PC-3 (cell line): ENCODE measurements around the gene ATP8B3. TPM values are rescaled to one million over a fixed set of nuclear protein-coding genes. Genes with fewer than 3 reads are reported as not detected.

ENCODE experiments used
- ATAC-seq: fragments of 200-7000 bp; cut with Tn5 transposase; 2 replicates; pipeline ENCODE4 v1.9.1; 2020; ENCODE audit warnings: mild to moderate bottlenecking, moderate library complexity
- BruUV-seq: library from RNA; stranded (reverse); fragments of 400-500 nt; replicated peaks from 2 replicates; lab custom pipeline; 2021; lab: Mats Ljungman, UMichigan
- CTCF ChIA-PET: fragments of 300-600 bp; sonication (Branson Sonifier 250); formaldehyde crosslinking; loops from one replicate; lab custom pipeline; 2022; ENCODE audit warnings: antibody characterized with exemption; lab: Charles Lee
- POLR2A ChIA-PET: fragments of 300-600 bp; sonication (Branson Sonifier 250); formaldehyde crosslinking; loops from one replicate; lab custom pipeline; 2022; ENCODE audit warnings: antibody characterized with exemption; ENCODE audit not compliant: unreplicated experiment; lab: Charles Lee
- DNase-seq: peaks from one replicate; pipeline ENCODE4 v3.0.0-alpha.2; 2015
- H2AFZ ChIP-seq: fragments of 300-600 bp; sonication (generic); 2 replicates; pipeline ENCODE4 v1.6.0; 2016; ENCODE audit warnings: antibody characterized with exemption, low read length
- H3F3A ChIP-seq: fragments of 300-600 bp; sonication (generic); one replicate; pipeline ENCODE4 v1.6.0; 2017; ENCODE audit warnings: antibody characterized with exemption, low read length, control low read depth, mild to moderate bottlenecking; ENCODE audit not compliant: unreplicated experiment
- H3K27ac ChIP-seq: fragments of 300-600 bp; sonication (generic); 2 replicates; pipeline ENCODE4 v1.5.1; 2016; ENCODE audit warnings: mild to moderate bottlenecking, low read length
- H3K27me3 ChIP-seq: fragments of 300-600 bp; sonication (generic); 2 replicates; pipeline ENCODE4 v1.6.1; 2016; ENCODE audit warnings: low read length, mixed read lengths
- H3K36me3 ChIP-seq: fragments of 300-600 bp; sonication (generic); 2 replicates; pipeline ENCODE4 v1.6.1; 2016; ENCODE audit warnings: low read depth, mixed run types, low read length, mixed read lengths
- H3K4me1 ChIP-seq: fragments of 300-600 bp; sonication (generic); 2 replicates; pipeline ENCODE4 v1.5.1; 2016; ENCODE audit warnings: low read length; ENCODE audit not compliant: insufficient read depth
- H3K4me2 ChIP-seq: fragments of 300-600 bp; sonication (generic); 2 replicates; pipeline ENCODE4 v1.6.0; 2016; ENCODE audit warnings: low read length
- H3K4me3 ChIP-seq: fragments of 300-600 bp; sonication (generic); 2 replicates; pipeline ENCODE4 v1.5.1; 2016; ENCODE audit warnings: mild to moderate bottlenecking, low read length, mixed read lengths
- H3K79me2 ChIP-seq: fragments of 300-600 bp; sonication (generic); 2 replicates; pipeline ENCODE4 v1.6.1; 2017; ENCODE audit warnings: low read length, mixed read lengths
- H3K9ac ChIP-seq: fragments of 300-600 bp; sonication (generic); 2 replicates; pipeline ENCODE4 v1.6.0; 2016; ENCODE audit warnings: mild to moderate bottlenecking, low read length
- H3K9me2 ChIP-seq: fragments of 300-600 bp; sonication (generic); replicated peaks from 2 replicates; pipeline ENCODE4 v1.6.1; 2016; ENCODE audit warnings: mixed run types, low read length, mixed read lengths
- H3K9me3 ChIP-seq: fragments of 300-600 bp; sonication (generic); 2 replicates; pipeline ENCODE4 v1.6.1; 2016; ENCODE audit warnings: low read length, mixed read lengths
- H4K20me1 ChIP-seq: fragments of 300-600 bp; sonication (generic); 2 replicates; pipeline ENCODE4 v1.6.1; 2016; ENCODE audit warnings: low read length, mixed read lengths
- CTCF ChIP-seq: fragments of 300-600 bp; sonication (generic); conservative IDR thresholded peaks from 2 replicates; pipeline ENCODE4 v1.5.1; 2017; ENCODE audit warnings: antibody characterized with exemption, low read depth, mild to moderate bottlenecking, low read length
- EZH2 ChIP-seq: fragments of 300-600 bp; sonication (generic); IDR thresholded peaks from one replicate; pipeline ENCODE4 v1.6.1; 2017; ENCODE audit warnings: antibody characterized with exemption, mild to moderate bottlenecking, low read length; ENCODE audit not compliant: unreplicated experiment
- EZH2phosphoT487 ChIP-seq: fragments of 300-600 bp; sonication (generic); IDR thresholded peaks from 2 replicates; pipeline ENCODE4 v1.6.1; 2018; ENCODE audit warnings: mild to moderate bottlenecking, antibody characterized with exemption, low read length, borderline replicate concordance
- intact Hi-C: fragments of 100-400 bp; cut with micrococcal nuclease; formaldehyde crosslinking; loops from 2 replicates; pipeline ENCODE4 v1.9.0; 2023
- total RNA-seq: library from RNA; depleted of rRNA; stranded (reverse); fragments of >200 nt; gene quantifications from 2 replicates; pipeline ENCODE4 v1.2.3, GENCODE V29; 2014

The ATP8B3 gene
- total RNA-seq, 1 experiment from 2014 or later: 4.2 TPM

- ChIA-PET POLR2A (interaction anchor here (0.6 kb wide), 1 partner anchor 197 kb away, joined by 6 read pairs; no protein-coding TSS in a partner anchor), CTCF (no interaction called here)
- H3K9me3 ChIP-seq: no peaks in the 10 kb centered on the region
- H3K27me3 ChIP-seq: no peaks in the 10 kb centered on the region
- no TSS peak for BruUV-seq
- no peak overlapping the region for H3K9ac ChIP-seq
- no peak overlapping the region for H3K27ac ChIP-seq
- DNase-seq (no peak), ATAC-seq (no peak)
- intact Hi-C loops: no loop called here
- no peaks in the 10 kb centered on the region for H3K9me2 ChIP-seq
- no peaks in the 10 kb centered on the region for H3F3A ChIP-seq
- no peaks in the 10 kb centered on the region for H3K36me3 ChIP-seq
- TF ChIP-seq EZH2phosphoT487 (no peak), CTCF (no peak), EZH2 (no peak)
- peaks cover 54% of the 10 kb centered on the region for H3K79me2 ChIP-seq
- H3K4me2 ChIP-seq: no peak overlapping the region
- no peak overlapping the region for H2AFZ ChIP-seq
- H3K4me3 ChIP-seq: no peak overlapping the region
- peaks cover 4% of the 10 kb centered on the region; the same call in 1 of the 2 replicates for H4K20me1 ChIP-seq
- peaks cover 8% of the 10 kb centered on the region; the same call in 1 of the 2 replicates for H3K4me1 ChIP-seq
These were observed 42.5 kb upstream of the ATP8B3 start for GRCh38 chr19:1854542-1855039.

- Histone ChIP-seq H3K9me3 (no peaks in the 10 kb centered on the region), H3K79me2 (peaks cover 49% of the 10 kb centered on the region), H3K4me2 (no peak overlapping the region), H3K4me3 (no peak overlapping the region), H3F3A (no peaks in the 10 kb centered on the region), H3K4me1 (peaks cover 8% of the 10 kb centered on the region; the same call in 1 of the 2 replicates), H2AFZ (no peak overlapping the region), H4K20me1 (0 out of 2 replicates have a peak, but pooled peaks cover 4% of the 10 kb centered on the region), H3K36me3 (no peaks in the 10 kb centered on the region), H3K27me3 (no peaks in the 10 kb centered on the region), H3K9ac (no peak overlapping the region), H3K9me2 (no peaks in the 10 kb centered on the region), H3K27ac (no peak overlapping the region)
- intact Hi-C loops: no loop called here
- ChIA-PET POLR2A (no interaction called here), CTCF (no interaction called here)
- TSS peak; percentile 29 for BruUV-seq
- DNase-seq (no peak), ATAC-seq (no peak)
- no peak for TF ChIP-seq EZH2
These were observed 42.0 kb upstream of the ATP8B3 start for GRCh38 chr19:1854039-1854541.

- peaks cover 43% of the 10 kb centered on the region for H3K79me2 ChIP-seq
- H3K4me3 ChIP-seq: no peak overlapping the region
- no peak overlapping the region for H3K4me2 ChIP-seq
- DNase-seq (peak; percentile 71), ATAC-seq (peak; percentile 47)
- ChIA-PET POLR2A (no interaction called here), CTCF (no interaction called here)
- TF ChIP-seq CTCF (peak; percentile 70), EZH2phosphoT487 (no peak)
- no peaks in the 10 kb centered on the region for H3K9me3 ChIP-seq
- no peak overlapping the region for H2AFZ ChIP-seq
- no peaks in the 10 kb centered on the region for H3K9me2 ChIP-seq
- no peaks in the 10 kb centered on the region for H3K36me3 ChIP-seq
- no TSS peak for BruUV-seq
- H3K9ac ChIP-seq: no peak overlapping the region
- no peaks in the 10 kb centered on the region for H3F3A ChIP-seq
- intact Hi-C loops: no loop called here
- peaks cover 8% of the 10 kb centered on the region; the same call in 1 of the 2 replicates for H3K4me1 ChIP-seq
- no peaks in the 10 kb centered on the region for H3K27me3 ChIP-seq
- H4K20me1 ChIP-seq: 0 out of 2 replicates have a peak, but pooled peaks cover 4% of the 10 kb centered on the region
- H3K27ac ChIP-seq: no peak overlapping the region
These were observed 41.4 kb upstream of the ATP8B3 start for GRCh38 chr19:1853295-1854038.
